ENCODE measurements around the gene UNC79. TPM values are rescaled to one million over a fixed set of nuclear protein-coding genes. Genes with fewer than 3 reads are reported as not detected.

Gene UNC79
- total and polyA plus RNA-seq, 4 donors, result 0.03 to 0.94 (median 0.14) TPM

GRCh38 chr14:93674343-93674742, 243.6 kb downstream of the UNC79 start:
- Histone ChIP-seq H3K27me3 (ENCODE audit: control insufficient read depth in 3 of 3, insufficient read depth in 3 of 3, low read length in 2 of 3) (no peaks in the 10 kb centered on the region), H3K36me3 (ENCODE audit: control insufficient read depth in 4 of 4, insufficient read depth in 4 of 4, low read length in 4 of 4) (no peaks in the 10 kb centered on the region), H3K4me1 (ENCODE audit: control insufficient read depth in 5 of 5, insufficient read depth in 5 of 5, low read length in 5 of 5) (no peaks in the 10 kb centered on the region), H3K9ac (ENCODE audit: insufficient read depth in 1 of 2, low read length in 2 of 2) (no peak overlapping the region), H3K4me3 (no peak overlapping the region), H3K27ac (ENCODE audit: low read depth in 1 of 2, low read length in 1 of 2) (no peak overlapping the region), H3K9me3 (ENCODE audit: control insufficient read depth in 4 of 4, insufficient read depth in 3 of 4, low read length in 3 of 4) (peaks cover 0 to 3% (median 0%) of the 10 kb centered on the region in 4 donors)
- 84 to 100% methylated on average over 1 of the region's 1 CpG for WGBS, 2 donors
- DNase-seq, result no peak
- no peak for TF ChIP-seq CTCF (IDR thresholded peaks at IDR 0.05; ENCODE audit: control extremely low read depth, extremely low read depth)
- no peak for ATAC-seq (ENCODE audit: insufficient read depth, low FRiP score)

- H3K27ac ChIP-seq (ENCODE audit: low read depth in 1 of 2, low read length in 1 of 2), result no peak overlapping the region
- no peaks in the 10 kb centered on the region for H3K27me3 ChIP-seq (ENCODE audit: control insufficient read depth in 3 of 3, insufficient read depth in 3 of 3, low read length in 2 of 3)
- TF ChIP-seq CTCF (IDR thresholded peaks at IDR 0.05; ENCODE audit: control extremely low read depth, extremely low read depth), result no peak
- H3K9me3 ChIP-seq (ENCODE audit: control insufficient read depth in 4 of 4, insufficient read depth in 3 of 4, low read length in 3 of 4), result peaks cover 0 to 3% (median 0%) of the 10 kb centered on the region in 4 donors
- no peak for DNase-seq
- H3K4me3 ChIP-seq, result no peak overlapping the region
- H3K36me3 ChIP-seq (ENCODE audit: control insufficient read depth in 4 of 4, insufficient read depth in 4 of 4, low read length in 4 of 4), result no peaks in the 10 kb centered on the region
- no peaks in the 10 kb centered on the region for H3K4me1 ChIP-seq (ENCODE audit: control insufficient read depth in 5 of 5, insufficient read depth in 5 of 5, low read length in 5 of 5)
- no peak for ATAC-seq (ENCODE audit: insufficient read depth, low FRiP score)
- H3K9ac ChIP-seq (ENCODE audit: insufficient read depth in 1 of 2, low read length in 2 of 2), result no peak overlapping the region
Measured at GRCh38 chr14:93675651-93676050, 244.9 kb downstream of the UNC79 start.

GRCh38 chr14:93676416-93676958, 245.7 kb downstream of the UNC79 start:
- ATAC-seq (ENCODE audit: insufficient read depth, low FRiP score), result no peak
- Histone ChIP-seq H3K9ac (ENCODE audit: insufficient read depth in 1 of 2, low read length in 2 of 2) (no peak overlapping the region), H3K27ac (ENCODE audit: low read depth in 1 of 2, low read length in 1 of 2) (no peak overlapping the region), H3K9me3 (ENCODE audit: control insufficient read depth in 4 of 4, insufficient read depth in 3 of 4, low read length in 3 of 4) (peaks cover 0 to 3% (median 0%) of the 10 kb centered on the region in 4 donors), H3K27me3 (ENCODE audit: control insufficient read depth in 3 of 3, insufficient read depth in 3 of 3, low read length in 2 of 3) (no peaks in the 10 kb centered on the region), H3K4me1 (ENCODE audit: control insufficient read depth in 5 of 5, insufficient read depth in 5 of 5, low read length in 5 of 5) (peaks cover 0 to 2% (median 0%) of the 10 kb centered on the region in 5 donors), H3K36me3 (ENCODE audit: control insufficient read depth in 4 of 4, insufficient read depth in 4 of 4, low read length in 4 of 4) (no peaks in the 10 kb centered on the region), H3K4me3 (no peak overlapping the region)
- no peak for TF ChIP-seq CTCF (IDR thresholded peaks at IDR 0.05; ENCODE audit: control extremely low read depth, extremely low read depth)
- no peak for DNase-seq
- WGBS, 2 donors, result 85 to 88% methylated on average over 2 of the region's 2 CpGs

- Histone ChIP-seq H3K36me3 (ENCODE audit: control insufficient read depth in 4 of 4, insufficient read depth in 4 of 4, low read length in 4 of 4) (no peaks in the 10 kb centered on the region), H3K4me1 (ENCODE audit: control insufficient read depth in 5 of 5, insufficient read depth in 5 of 5, low read length in 5 of 5) (peaks cover 0 to 2% (median 0%) of the 10 kb centered on the region in 5 donors), H3K4me3 (no peak overlapping the region), H3K9me3 (ENCODE audit: control insufficient read depth in 4 of 4, insufficient read depth in 3 of 4, low read length in 3 of 4) (no peaks in the 10 kb centered on the region), H3K9ac (ENCODE audit: insufficient read depth in 1 of 2, low read length in 2 of 2) (no peak overlapping the region), H3K27ac (ENCODE audit: low read depth in 1 of 2, low read length in 1 of 2) (no peak overlapping the region), H3K27me3 (ENCODE audit: control insufficient read depth in 3 of 3, insufficient read depth in 3 of 3, low read length in 2 of 3) (peaks cover 0 to 2% (median 2%) of the 10 kb centered on the region in 3 donors)
- WGBS, 2 donors, result 74 to 86% methylated on average over 2 of the region's 2 CpGs
- ATAC-seq (ENCODE audit: insufficient read depth, low FRiP score) (no peak), DNase-seq (no peak)
- no peak for TF ChIP-seq CTCF (IDR thresholded peaks at IDR 0.05; ENCODE audit: control extremely low read depth, extremely low read depth)
Measured at GRCh38 chr14:93682459-93682858, 251.7 kb downstream of the UNC79 start.

Measured in lung (tissue), 12 donors.